ENCODE data around the gene PLAAT2.

GRCh38 chr11:63598556-63598955 is 35.4 kb upstream of the PLAAT2 start:
- TF ChIP-seq POLR2AphosphoS5 (IDR thresholded peaks at IDR 0.05) (no peak), CTCF (IDR thresholded peaks at IDR 0.05) (no peak)

Measured in breast epithelium (tissue), 3 donors.